Duodenal mucosa (tissue), 2 donors: Measurements from ENCODE around the gene LYRM1.

Source experiments
- H3K27ac ChIP-seq: one replicate; pipeline ENCODE4 v1.7.0; 2013; ENCODE audit warnings: low read depth, low read length
- H3K27me3 ChIP-seq, 2 donors: one replicate each; pipeline ENCODE4 v1.7.0; 2013; ENCODE audit warnings: low read length in 2 of 2, control low read depth in 1 of 2; ENCODE audit not compliant: insufficient read depth in 2 of 2, control insufficient read depth in 1 of 2
- H3K36me3 ChIP-seq, 2 donors: one replicate each; pipeline ENCODE4 v1.7.0; 2013; ENCODE audit warnings: low read length in 2 of 2, control low read depth in 1 of 2; ENCODE audit not compliant: insufficient read depth in 2 of 2, control insufficient read depth in 1 of 2
- H3K4me1 ChIP-seq, 2 donors: one replicate each; pipeline ENCODE4 v1.7.0; 2013; ENCODE audit warnings: low read length in 2 of 2, control low read depth in 1 of 2; ENCODE audit not compliant: insufficient read depth in 2 of 2, control insufficient read depth in 1 of 2
- H3K4me3 ChIP-seq, 2 donors: one replicate each; pipeline ENCODE4 v1.7.0; 2013; ENCODE audit warnings: low read length in 2 of 2, low read depth in 1 of 2
- H3K9ac ChIP-seq, 2 donors: one replicate each; pipeline ENCODE4 v1.7.0; 2013; ENCODE audit warnings: low read length in 2 of 2, low read depth in 1 of 2
- H3K9me3 ChIP-seq, 2 donors: one replicate each; pipeline ENCODE4 v1.7.0; 2013; ENCODE audit warnings: low read length in 2 of 2, control low read depth in 1 of 2; ENCODE audit not compliant: control insufficient read depth in 1 of 2

The LYRM1 gene

GRCh38 chr16:20899477-20900298 lies 883 bp upstream of the LYRM1 start:
- H3K4me3 ChIP-seq: peak overlapping the region; percentile 80 to 94
- H3K9ac ChIP-seq: peak overlapping the region; percentile 84 to 92
- no peaks in the 10 kb centered on the region for H3K27me3 ChIP-seq
- peak overlapping the region; percentile 93 for H3K27ac ChIP-seq
- H3K9me3 ChIP-seq: no peaks in the 10 kb centered on the region
- H3K36me3 ChIP-seq: peaks cover 0 to 15% of the 10 kb centered on the region in 2 donors
- H3K4me1 ChIP-seq: peaks cover 49 to 53% of the 10 kb centered on the region in 2 donors

- H3K9ac ChIP-seq: peak overlapping the region; percentile 83 to 88
- H3K9me3 ChIP-seq: no peaks in the 10 kb centered on the region
- H3K27ac ChIP-seq: peak overlapping the region; percentile 93
- H3K27me3 ChIP-seq: no peaks in the 10 kb centered on the region
- peaks cover 60 to 63% of the 10 kb centered on the region in 2 donors for H3K4me1 ChIP-seq
- H3K4me3 ChIP-seq: peak overlapping the region; percentile 80 to 94
- H3K36me3 ChIP-seq: peaks cover 0 to 7% of the 10 kb centered on the region in 2 donors
These were observed 481 bp downstream of the LYRM1 start for GRCh38 chr16:20901068-20901435.

- Histone ChIP-seq H3K4me3 (peak overlapping the region; percentile 80 to 94), H3K27me3 (no peaks in the 10 kb centered on the region), H3K9ac (peak overlapping the region; percentile 83 to 88), H3K27ac (peak overlapping the region; percentile 93), H3K4me1 (peaks cover 63 to 68% of the 10 kb centered on the region in 2 donors), H3K9me3 (no peaks in the 10 kb centered on the region), H3K36me3 (peaks cover 0 to 5% of the 10 kb centered on the region in 2 donors)
These were observed 1.0 kb downstream of the LYRM1 start for GRCh38 chr16:20901436-20902112.

GRCh38 chr16:20902426-20902825 lies 1.9 kb downstream of the LYRM1 start:
- Histone ChIP-seq H3K4me3 (peak overlapping the region in 1 of 2 donors; percentile 16), H3K27me3 (no peaks in the 10 kb centered on the region), H3K9ac (no peak overlapping the region), H3K27ac (no peak overlapping the region), H3K36me3 (peaks cover 0 to under 1% of the 10 kb centered on the region in 2 donors), H3K9me3 (no peaks in the 10 kb centered on the region), H3K4me1 (peaks cover 65 to 72% of the 10 kb centered on the region in 2 donors)

- H3K27ac ChIP-seq: no peak overlapping the region
- H3K4me3 ChIP-seq: no peak overlapping the region
- H3K36me3 ChIP-seq: no peaks in the 10 kb centered on the region
- H3K9ac ChIP-seq: no peak overlapping the region
- H3K9me3 ChIP-seq: no peaks in the 10 kb centered on the region
- H3K27me3 ChIP-seq: no peaks in the 10 kb centered on the region
- H3K4me1 ChIP-seq: peaks cover 56 to 63% of the 10 kb centered on the region in 2 donors
These were observed 2.7 kb downstream of the LYRM1 start for GRCh38 chr16:20903116-20903898.

- H3K9ac ChIP-seq: peak overlapping the region in 1 of 2 donors; percentile 3
- no peaks in the 10 kb centered on the region for H3K9me3 ChIP-seq
- H3K36me3 ChIP-seq: no peaks in the 10 kb centered on the region
- H3K4me3 ChIP-seq: peak overlapping the region in 1 of 2 donors; percentile 14
- no peaks in the 10 kb centered on the region for H3K27me3 ChIP-seq
- H3K4me1 ChIP-seq: peaks cover 53 to 57% of the 10 kb centered on the region in 2 donors
- H3K27ac ChIP-seq: no peak overlapping the region
These were observed 3.4 kb downstream of the LYRM1 start for GRCh38 chr16:20903899-20904506.

- Histone ChIP-seq H3K36me3 (no peaks in the 10 kb centered on the region), H3K4me1 (peaks cover 47 to 52% of the 10 kb centered on the region in 2 donors), H3K4me3 (peak overlapping the region in 1 of 2 donors; percentile 14), H3K27me3 (no peaks in the 10 kb centered on the region), H3K9ac (peak overlapping the region in 1 of 2 donors; percentile 3), H3K27ac (no peak overlapping the region), H3K9me3 (no peaks in the 10 kb centered on the region)
These were observed 4.0 kb downstream of the LYRM1 start for GRCh38 chr16:20904507-20905081.

GRCh38 chr16:20905576-20905975 lies 5.0 kb downstream of the LYRM1 start:
- Histone ChIP-seq H3K27me3 (no peaks in the 10 kb centered on the region), H3K9me3 (no peaks in the 10 kb centered on the region), H3K36me3 (no peaks in the 10 kb centered on the region), H3K9ac (no peak overlapping the region), H3K4me1 (peaks cover 45 to 52% of the 10 kb centered on the region in 2 donors), H3K27ac (no peak overlapping the region), H3K4me3 (no peak overlapping the region)

- no peaks in the 10 kb centered on the region for H3K36me3 ChIP-seq
- no peaks in the 10 kb centered on the region for H3K9me3 ChIP-seq
- H3K27me3 ChIP-seq: no peaks in the 10 kb centered on the region
- H3K4me3 ChIP-seq: no peak overlapping the region
- H3K4me1 ChIP-seq: peaks cover 45 to 61% of the 10 kb centered on the region in 2 donors
- H3K9ac ChIP-seq: no peak overlapping the region
- H3K27ac ChIP-seq: peak overlapping the region; percentile 58
These were observed 6.0 kb downstream of the LYRM1 start for GRCh38 chr16:20906341-20907255.
